Measurements from ENCODE around the gene SLC45A1.

DNA sequence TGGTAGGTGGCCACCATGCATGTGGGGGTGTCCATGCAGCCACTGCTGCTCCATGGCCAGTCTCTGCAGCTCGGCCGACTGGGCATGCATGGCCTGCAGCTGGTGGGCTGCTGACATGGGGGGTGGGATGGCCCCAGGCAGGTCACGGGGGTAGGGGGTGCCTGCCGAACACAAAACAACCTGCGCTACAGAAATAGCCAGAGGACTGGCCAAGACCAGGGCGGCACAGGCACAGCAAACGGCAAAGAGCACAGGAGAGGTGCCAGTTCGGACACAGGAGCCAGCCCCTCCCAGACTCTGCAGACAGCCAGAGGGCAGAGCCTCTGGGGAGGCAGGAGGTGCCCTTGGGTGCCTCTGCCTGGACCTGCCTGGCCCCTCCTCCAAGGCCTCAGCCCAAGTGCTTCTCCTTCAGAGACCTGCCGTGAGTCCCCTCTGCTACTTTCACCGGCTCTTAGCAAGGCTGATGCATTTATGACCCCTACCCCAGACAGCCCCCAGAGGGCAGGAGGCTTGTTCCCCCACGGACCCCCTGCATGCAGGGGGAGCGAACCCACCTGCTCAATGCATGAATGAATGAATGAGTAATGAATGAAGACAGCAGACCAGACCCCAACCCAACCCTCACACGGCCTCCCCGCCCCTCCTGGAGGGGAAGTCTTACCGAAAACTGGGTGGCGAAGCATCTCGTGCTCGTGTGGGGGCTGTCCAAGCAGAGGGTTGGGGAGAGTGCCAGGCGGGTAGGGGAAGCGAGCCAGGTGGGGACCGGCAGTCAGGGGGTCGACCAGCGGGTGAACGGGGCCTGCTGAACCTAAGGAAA, 37.7 kb downstream of the SLC45A1 start:
- TF ChIP-seq, protein P1, sequence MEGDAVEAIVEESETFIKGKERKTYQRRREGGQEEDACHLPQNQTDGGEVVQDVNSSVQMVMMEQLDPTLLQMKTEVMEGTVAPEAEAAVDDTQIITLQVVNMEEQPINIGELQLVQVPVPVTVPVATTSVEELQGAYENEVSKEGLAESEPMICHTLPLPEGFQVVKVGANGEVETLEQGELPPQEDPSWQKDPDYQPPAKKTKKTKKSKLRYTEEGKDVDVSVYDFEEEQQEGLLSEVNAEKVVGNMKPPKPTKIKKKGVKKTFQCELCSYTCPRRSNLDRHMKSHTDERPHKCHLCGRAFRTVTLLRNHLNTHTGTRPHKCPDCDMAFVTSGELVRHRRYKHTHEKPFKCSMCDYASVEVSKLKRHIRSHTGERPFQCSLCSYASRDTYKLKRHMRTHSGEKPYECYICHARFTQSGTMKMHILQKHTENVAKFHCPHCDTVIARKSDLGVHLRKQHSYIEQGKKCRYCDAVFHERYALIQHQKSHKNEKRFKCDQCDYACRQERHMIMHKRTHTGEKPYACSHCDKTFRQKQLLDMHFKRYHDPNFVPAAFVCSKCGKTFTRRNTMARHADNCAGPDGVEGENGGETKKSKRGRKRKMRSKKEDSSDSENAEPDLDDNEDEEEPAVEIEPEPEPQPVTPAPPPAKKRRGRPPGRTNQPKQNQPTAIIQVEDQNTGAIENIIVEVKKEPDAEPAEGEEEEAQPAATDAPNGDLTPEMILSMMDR (tag by site-specific recombination; IDR thresholded peaks at IDR 0.05): no peak
- no peak for TF ChIP-seq KLF1 (tag by site-specific recombination; IDR thresholded peaks at IDR 0.05)
- TF ChIP-seq, protein P2, sequence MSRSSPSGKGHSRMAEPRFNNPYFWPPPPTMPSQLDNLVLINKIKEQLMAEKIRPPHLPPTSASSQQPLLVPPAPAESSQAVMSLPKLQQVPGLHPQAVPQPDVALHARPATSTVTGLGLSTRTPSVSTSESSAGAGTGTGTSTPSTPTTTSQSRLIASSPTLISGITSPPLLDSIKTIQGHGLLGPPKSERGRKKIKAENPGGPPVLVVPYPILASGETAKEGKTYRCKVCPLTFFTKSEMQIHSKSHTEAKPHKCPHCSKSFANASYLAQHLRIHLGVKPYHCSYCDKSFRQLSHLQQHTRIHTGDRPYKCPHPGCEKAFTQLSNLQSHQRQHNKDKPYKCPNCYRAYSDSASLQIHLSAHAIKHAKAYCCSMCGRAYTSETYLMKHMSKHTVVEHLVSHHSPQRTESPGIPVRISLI (tag by site-specific recombination; IDR thresholded peaks at IDR 0.05): no peak

Measured in HEK293 (cell line).